AG09319 (cell line): Measurements from ENCODE around the gene KIF18A.
A peak's percentile ranks its signal among the peaks of the same experiment; 100 is the strongest.

Source experiments
- DNase-seq: peaks from one replicate; pipeline ENCODE4 v3.0.0-alpha.2; 2010; ENCODE audit warnings: low read depth; ENCODE audit errors: extremely low read depth
- TF ChIP-seq, protein P1 (sequence below): IDR thresholded peaks from 2 replicates; pipeline ENCODE4 v1.5.1; 2011; ENCODE audit warnings: low read depth, mild to moderate bottlenecking, inconsistent platforms, low read length, moderate library complexity

KIF18A gene

DNA sequence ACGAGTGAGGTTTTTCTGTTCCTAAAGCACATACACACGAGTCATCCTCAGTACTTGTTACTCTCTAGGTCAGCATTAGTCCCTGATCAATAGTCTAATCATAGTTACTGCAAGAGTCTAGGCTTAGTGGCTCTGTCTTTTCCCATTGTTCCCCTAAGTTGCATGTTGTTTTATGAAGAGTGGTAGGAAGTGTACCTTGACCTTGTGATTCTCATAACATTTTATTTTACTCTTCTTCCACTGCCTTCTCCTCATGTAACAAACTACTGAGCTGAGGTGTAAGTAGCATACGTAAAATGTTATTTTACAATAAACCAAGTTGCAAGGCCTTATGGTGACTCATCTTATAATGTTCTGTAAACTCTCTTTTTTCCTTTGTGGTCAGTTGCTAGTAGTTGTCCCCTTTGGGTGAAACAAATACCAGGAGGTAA lies 15.2 kb upstream of the KIF18A start:
- no peak for DNase-seq
- TF ChIP-seq, protein P1, sequence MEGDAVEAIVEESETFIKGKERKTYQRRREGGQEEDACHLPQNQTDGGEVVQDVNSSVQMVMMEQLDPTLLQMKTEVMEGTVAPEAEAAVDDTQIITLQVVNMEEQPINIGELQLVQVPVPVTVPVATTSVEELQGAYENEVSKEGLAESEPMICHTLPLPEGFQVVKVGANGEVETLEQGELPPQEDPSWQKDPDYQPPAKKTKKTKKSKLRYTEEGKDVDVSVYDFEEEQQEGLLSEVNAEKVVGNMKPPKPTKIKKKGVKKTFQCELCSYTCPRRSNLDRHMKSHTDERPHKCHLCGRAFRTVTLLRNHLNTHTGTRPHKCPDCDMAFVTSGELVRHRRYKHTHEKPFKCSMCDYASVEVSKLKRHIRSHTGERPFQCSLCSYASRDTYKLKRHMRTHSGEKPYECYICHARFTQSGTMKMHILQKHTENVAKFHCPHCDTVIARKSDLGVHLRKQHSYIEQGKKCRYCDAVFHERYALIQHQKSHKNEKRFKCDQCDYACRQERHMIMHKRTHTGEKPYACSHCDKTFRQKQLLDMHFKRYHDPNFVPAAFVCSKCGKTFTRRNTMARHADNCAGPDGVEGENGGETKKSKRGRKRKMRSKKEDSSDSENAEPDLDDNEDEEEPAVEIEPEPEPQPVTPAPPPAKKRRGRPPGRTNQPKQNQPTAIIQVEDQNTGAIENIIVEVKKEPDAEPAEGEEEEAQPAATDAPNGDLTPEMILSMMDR, result no peak

DNA sequence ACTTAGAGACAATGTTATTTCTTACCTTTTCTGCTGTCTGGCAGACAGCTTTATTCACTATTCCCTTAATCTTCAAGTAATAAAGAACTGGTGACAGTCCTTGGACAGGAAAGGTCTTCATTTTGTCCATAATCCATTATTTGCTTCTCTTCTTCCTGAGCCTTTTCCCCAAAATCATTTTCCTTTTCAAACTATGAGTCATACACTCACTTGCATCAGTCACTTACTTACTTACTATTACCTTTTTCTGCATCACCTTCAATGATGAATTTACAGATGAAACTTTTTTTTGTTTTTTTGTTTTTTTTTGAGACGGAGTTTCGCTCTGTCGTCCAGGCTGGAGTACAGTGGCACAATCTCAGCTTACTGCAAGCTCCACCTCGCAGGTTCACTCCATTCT lies 9.8 kb upstream of the KIF18A start:
- DNase-seq, result no peak
- TF ChIP-seq, protein P1, result no peak

DNA sequence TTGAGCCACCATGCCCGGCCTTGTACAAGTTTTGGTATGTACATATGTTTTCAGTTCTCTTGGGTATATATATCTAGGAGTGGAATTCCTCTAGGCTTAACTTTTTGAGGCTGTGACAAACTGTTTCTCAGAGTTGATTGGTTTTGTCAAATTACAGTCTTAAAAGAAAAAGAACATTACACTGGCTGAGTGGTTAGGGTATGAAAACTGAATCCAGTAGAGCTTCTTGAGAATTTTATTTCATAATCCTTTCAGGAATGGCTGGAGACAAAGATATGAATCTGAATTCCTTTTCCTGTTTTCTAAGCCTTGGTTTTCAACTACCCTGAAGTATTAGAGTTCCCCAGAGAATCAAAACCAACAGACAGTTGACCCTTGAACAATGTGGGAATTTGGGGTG lies 6.8 kb upstream of the KIF18A start:
- TF ChIP-seq, protein P1, result no peak
- DNase-seq, result no peak

DNA sequence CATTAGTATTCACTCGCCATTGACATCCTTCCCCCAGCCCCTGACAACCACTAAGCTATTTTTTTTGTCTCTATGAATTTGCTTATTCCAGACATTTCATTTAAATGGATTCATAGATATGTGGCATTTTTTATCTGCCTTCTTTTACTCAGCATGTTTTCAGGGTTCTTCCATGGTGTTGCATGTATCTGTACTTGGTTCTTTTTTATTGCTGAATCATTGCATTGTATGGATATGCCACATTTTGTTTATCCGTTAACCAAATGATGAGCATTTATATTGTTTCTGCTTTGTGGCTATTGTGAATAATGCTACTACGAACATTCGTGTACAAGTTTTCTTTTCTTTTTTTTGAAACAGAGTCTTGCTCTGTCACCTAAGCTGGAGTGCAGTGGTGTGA lies 6.2 kb upstream of the KIF18A start:
- TF ChIP-seq, protein P1, result no peak
- no peak for DNase-seq

DNA sequence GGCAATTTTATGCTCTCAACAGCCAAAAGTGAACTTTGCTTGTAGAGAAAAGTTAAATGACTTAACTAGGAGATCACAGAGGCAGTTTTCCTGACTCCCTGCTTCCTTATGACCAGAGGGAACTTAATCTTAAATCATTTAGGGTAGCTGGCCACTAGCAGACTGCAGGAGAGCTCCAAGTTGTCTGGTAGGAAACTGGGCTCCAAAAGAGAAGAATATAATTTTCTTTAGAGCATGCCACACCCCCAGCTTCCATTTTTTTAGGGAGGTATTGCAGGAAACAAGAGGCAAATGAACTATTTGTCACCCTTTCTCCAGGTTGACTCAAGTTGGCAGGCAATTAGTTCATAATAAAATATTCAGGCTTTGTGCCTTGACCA lies 2.9 kb upstream of the KIF18A start:
- DNase-seq, result no peak
- TF ChIP-seq, protein P1, result no peak

DNA sequence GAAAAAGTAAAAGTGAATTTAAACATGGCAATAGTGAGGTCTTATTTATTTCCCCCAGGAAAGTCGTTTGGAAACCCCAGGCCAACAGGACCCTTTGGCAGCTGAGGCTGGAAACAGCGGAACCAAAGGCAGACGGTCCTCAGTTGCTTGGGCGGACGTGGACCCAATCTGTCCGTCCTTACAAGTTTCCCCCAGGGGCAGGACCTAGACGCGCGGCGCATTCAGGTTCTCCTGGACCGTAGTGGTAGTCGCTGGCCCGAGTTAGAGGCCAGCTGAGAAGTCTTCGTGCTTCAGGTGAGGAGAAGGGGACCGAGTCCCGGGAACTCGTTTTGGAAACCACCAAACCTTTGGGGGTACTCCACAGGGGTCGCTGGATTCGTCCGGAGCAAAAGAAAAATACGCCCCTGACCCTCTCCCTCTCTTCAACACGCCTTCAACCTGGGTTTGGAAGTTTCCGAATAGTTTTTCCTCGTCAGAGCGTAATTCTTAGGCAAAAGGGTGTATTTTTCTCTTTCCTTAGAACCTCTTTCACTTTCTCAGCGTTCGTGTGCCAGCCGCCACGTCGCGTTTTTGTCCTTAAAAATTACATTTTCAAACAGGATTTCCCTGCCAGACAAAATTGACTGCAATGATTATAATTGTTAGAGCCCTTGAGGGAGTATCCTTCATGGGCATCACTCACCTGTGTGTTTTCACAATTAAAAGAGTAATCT lies 2.3 kb upstream of the KIF18A start:
- TF ChIP-seq, protein P1, result no peak
- DNase-seq, result peak; percentile 57

DNA sequence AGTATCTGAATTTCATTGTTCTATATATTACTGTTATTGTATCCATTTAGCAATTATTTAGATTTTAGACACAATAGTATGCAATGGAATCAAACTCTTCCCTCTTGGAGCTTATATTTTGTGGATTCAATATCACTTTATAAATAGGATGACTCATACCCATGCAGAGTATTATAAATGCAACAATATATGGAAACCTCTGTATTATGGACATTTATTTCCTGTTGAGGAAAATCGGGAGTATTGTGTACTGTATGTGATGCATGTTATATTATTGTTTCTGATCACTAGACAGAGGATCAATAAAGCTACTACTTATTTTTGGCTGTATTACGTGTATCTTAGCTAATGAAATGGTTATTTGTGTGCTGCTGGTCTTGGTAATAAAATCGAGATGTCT lies 1.0 kb upstream of the KIF18A start:
- TF ChIP-seq, protein P1, result no peak
- no peak for DNase-seq
